ENCODE results near the gene CCDC3.

DNA sequence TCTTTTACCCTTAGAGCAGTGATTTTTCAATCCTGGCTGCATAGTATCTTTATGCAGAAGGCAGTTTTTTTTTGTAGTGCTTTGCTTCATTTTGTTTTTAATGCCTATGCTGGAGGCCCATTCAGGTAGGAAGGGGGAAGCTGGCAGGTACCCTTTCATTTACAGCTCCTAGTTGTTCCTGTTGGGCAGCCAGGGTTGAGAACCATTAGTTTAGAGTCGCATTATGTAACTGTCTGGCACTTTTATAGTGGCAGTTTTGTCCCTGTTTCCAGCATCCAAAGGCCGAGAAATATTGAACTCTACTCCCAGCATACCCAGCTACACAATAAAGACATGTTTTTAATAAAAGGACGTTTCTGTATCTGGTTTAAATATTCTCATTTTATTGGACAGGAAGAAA, 110.6 kb downstream of the CCDC3 start:
- TF ChIP-seq CTCF (IDR thresholded peaks at IDR 0.05) (no peak), POLR2AphosphoS5 (IDR thresholded peaks at IDR 0.05) (no peak), POLR2A (IDR thresholded peaks at IDR 0.05) (no peak), EP300 (IDR thresholded peaks at IDR 0.05) (no peak)

All from sigmoid colon (tissue), 4 donors.